Measurements from ENCODE around the gene COL4A4.

COL4A4 gene

DNA sequence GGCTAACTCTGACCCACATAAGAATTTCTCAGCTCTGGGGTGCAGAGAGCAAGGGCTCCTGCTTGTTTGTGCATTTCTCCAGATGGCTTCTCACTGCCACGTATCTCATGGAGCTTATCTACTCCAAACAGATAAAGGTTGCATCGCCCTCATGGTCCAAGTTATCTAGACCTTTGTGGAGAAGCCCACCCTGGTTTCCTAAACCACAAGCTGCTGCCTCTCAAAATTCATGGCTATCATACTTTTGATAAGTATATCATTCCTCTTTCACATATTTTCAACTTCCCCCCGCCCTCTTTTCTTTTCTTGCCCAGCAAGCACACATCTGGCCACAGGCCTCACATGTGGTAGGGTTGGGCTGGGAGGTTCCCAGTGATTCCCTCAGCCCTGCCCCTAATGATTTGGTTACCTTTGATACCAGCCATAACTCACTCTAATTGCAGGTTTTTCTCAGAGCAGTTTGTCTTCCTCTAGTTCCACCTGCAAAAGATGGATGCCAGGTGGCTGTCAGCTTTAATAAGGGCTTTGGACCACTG is 182.1 kb downstream of the COL4A4 start:
- DNase-seq (ENCODE audit: low spot score): no peak

DNA sequence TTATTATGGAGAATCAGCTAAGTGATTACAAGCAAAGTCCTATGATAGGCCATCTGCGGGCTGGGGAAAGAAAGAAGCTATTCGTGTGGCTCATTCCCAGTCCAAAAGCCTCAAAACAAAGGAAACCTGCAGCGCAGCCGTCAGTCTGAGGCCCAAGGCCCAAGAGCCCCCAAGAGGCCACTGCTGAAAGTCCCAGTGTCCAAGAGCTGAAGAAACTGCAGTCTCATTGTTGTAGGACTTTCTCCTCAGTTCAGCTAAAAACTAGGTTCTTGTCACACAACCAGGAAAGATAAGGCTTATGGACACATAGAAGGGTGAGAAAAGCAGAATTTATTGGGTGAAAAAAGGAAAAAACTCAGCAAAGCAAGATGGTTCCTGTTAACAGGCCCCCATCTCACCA is 185.0 kb downstream of the COL4A4 start:
- no peak for DNase-seq (ENCODE audit: low spot score)

GRCh38 chr2:226978300-226978699 is 185.7 kb downstream of the COL4A4 start:
- no peak for DNase-seq (ENCODE audit: low spot score)

DNA sequence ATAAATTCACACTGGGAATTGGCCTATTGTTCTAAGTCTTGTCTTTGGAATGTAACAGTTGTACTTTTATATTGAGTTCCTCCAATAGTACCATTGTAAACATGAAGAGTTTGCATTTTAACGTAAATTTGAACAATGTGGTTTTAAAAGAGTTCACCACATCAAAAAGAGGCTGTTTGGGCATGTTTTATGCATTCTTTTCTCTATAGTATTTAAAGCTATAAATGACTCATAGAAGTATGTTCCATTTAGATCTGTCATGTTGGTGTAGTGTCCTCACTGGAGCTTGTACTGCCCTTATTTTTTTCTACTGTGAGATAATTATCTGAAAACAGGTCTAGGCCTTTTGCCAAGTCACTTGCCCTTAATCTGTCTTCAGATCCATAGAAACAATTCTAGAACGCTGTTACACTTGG is 186.2 kb downstream of the COL4A4 start:
- no peak for DNase-seq (ENCODE audit: low spot score)

GRCh38 chr2:226973816-226974215 is 190.2 kb downstream of the COL4A4 start:
- no peak for DNase-seq (ENCODE audit: low spot score)

DNA sequence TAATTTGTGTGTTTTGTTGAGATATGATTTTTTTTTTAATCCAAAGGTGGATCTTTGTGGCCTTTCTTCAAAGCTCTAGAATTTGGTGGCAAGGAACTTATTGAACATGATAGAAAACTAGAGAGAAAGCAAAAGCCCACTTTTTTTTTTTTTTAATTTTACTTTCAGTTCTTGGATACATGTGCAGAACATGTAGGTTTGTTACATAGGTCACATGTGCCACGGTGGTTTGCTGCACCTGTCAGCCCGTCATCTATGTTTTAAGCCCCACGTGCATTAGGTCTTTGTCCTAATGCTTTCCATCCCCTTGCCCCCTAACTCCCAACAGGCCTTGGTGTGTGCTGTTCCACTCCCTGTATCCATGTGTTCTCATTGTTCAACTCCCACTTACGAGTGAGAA is 192.2 kb downstream of the COL4A4 start:
- no peak for DNase-seq (ENCODE audit: low spot score)

GRCh38 chr2:226971084-226971483 is 192.9 kb downstream of the COL4A4 start:
- DNase-seq (ENCODE audit: low spot score): no peak

DNA sequence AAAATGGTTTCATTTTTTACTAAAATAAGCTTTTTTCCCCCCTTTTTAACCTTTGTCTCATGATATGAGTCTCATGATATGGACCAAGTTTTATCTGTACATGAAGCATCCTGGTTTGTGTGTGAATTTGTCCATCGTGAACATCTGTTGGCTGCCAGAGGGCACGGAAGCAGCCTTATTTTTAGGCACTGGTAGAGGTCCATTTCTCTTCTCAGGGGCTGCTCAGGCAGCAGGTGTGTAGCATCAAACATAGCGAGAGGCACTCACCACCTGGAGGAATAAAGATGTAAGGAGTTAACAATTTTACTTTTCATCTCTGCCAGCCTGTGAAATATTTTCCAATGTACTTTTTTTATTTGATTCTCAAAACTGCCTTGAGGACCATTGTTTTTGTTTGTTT is 193.6 kb downstream of the COL4A4 start:
- DNase-seq (ENCODE audit: low spot score): no peak

DNA sequence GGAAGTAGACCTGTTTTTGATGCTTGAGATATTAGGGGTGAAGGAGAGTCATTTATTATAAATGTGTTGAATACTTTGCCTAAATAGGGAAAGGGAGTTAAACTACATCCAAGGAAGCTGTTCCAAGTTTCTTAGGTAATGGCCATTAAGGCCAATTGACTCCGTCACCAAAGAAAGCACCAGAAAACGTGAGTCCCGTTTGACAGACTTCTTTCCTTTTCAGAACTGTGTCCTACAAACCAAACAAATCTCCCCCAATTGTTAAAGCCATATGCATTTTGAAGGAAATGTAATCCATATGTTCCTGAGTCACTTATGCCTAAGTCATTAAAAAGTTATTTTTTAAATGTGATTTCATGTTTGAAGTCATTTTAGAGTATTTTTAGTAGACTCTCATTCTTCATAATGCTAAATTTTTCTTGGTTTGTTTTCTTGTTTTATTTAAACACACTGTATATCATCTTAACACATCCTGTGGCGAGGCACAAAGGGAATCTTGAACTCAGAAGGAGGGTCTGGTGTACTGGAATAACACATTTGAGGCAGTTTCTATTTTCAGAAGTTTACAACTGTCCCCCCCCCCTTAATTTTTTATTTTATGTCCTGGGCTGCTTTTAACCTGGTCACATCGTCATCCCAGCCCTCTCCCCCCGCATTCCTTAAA is 194.5 kb downstream of the COL4A4 start:
- no peak for DNase-seq (ENCODE audit: low spot score)

GRCh38 chr2:226965376-226965775 is 198.6 kb downstream of the COL4A4 start:
- no peak for DNase-seq (ENCODE audit: low spot score)

GRCh38 chr2:226963528-226963927 is 200.5 kb downstream of the COL4A4 start:
- DNase-seq (ENCODE audit: low spot score): no peak

- no peak for DNase-seq (ENCODE audit: low spot score)
These were observed 201.7 kb downstream of the COL4A4 start for GRCh38 chr2:226962176-226962773.

- no peak for DNase-seq (ENCODE audit: low spot score)
These were observed 204.6 kb downstream of the COL4A4 start for GRCh38 chr2:226959418-226959817.

- DNase-seq (ENCODE audit: low spot score): no peak
These were observed 207.3 kb downstream of the COL4A4 start for GRCh38 chr2:226956659-226957058.

DNA sequence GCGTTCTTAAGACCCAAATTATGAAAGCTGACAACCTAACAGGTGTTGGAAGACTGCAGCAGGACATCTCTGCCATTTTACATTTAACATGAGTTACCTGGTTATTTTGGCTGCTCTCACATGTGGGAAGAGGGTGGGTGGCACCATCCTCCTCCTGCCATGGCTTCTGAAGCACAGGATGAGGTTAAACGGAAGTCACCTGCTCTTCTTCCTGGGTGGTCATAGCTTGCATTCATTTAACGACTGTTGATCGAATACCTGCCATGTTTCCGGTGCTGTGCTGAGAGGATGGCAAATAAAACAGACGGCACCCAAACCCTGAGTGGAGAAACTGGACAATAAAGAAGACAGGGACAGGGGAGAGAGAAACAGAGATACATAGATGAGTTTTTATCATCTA is 210.2 kb downstream of the COL4A4 start:
- no peak for DNase-seq (ENCODE audit: low spot score)

DNA sequence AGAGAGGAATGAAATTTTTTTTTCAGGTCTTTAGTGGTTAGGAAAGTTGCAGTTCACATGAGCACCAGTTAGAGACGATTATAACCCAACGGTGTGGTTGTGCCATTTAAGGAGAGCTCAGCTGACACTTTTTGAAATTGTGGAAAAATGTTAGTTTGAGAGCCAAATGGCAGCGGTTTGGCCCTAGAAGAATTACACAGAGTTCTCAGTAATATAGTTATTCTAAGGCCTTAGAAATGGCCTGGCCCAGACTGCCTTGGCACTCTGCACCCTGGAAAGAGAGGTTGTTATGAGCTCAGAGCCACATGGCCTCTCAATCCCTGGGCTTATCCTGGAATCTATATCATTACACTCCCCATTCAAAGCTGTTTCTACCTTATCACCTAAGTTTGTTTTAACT is 210.8 kb downstream of the COL4A4 start:
- DNase-seq (ENCODE audit: low spot score): no peak
